ENCODE data around the gene ATP6V1G1. TPM values are rescaled to one million over a fixed set of nuclear protein-coding genes. Genes with fewer than 3 reads are reported as not detected.
A peak's percentile ranks its signal among the peaks of the same experiment; 100 is the strongest.

The ATP6V1G1 gene
- total and polyA plus RNA-seq, 2 experiments from 2014 or later = 337 to 439 TPM

GRCh38 chr9:114551750-114552685, 35.6 kb upstream of the ATP6V1G1 start:
- Histone ChIP-seq H2AFZ (no peak overlapping the region), H3K36me3 (replicated peaks; ENCODE audit: insufficient read depth, low read depth) (no peaks in the 10 kb centered on the region), H3K4me3 (no peak overlapping the region), H3K27me3 (no peaks in the 10 kb centered on the region), H3K27ac (peak overlapping the region; percentile 94), H3K4me1 (ENCODE audit: insufficient read depth) (peaks cover 8% of the 10 kb centered on the region), H3K9me2 (replicated peaks; ENCODE audit: insufficient read depth) (no peaks in the 10 kb centered on the region), H3K4me2 (no peak overlapping the region), H4K20me1 (ENCODE audit: insufficient read depth, poor library complexity, severe bottlenecking) (no peaks in the 10 kb centered on the region), H3K9me3 (ENCODE audit: low read depth) (no peaks in the 10 kb centered on the region), H3K79me2 (no peaks in the 10 kb centered on the region)
- 50% methylated on average over 6 of the region's 6 CpGs for WGBS (ENCODE audit: low lambda C conversion rate, missing lambda C conversion rate)
- no peak for TF ChIP-seq EZH2 (IDR thresholded peaks at IDR 0.05; ENCODE audit: borderline replicate concordance)
- TF ChIP-seq, protein P1, sequence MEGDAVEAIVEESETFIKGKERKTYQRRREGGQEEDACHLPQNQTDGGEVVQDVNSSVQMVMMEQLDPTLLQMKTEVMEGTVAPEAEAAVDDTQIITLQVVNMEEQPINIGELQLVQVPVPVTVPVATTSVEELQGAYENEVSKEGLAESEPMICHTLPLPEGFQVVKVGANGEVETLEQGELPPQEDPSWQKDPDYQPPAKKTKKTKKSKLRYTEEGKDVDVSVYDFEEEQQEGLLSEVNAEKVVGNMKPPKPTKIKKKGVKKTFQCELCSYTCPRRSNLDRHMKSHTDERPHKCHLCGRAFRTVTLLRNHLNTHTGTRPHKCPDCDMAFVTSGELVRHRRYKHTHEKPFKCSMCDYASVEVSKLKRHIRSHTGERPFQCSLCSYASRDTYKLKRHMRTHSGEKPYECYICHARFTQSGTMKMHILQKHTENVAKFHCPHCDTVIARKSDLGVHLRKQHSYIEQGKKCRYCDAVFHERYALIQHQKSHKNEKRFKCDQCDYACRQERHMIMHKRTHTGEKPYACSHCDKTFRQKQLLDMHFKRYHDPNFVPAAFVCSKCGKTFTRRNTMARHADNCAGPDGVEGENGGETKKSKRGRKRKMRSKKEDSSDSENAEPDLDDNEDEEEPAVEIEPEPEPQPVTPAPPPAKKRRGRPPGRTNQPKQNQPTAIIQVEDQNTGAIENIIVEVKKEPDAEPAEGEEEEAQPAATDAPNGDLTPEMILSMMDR (IDR thresholded peaks at IDR 0.05; ENCODE audit: poor library complexity) = no peak
- no peak for TF ChIP-seq EZH2phosphoT487 (IDR thresholded peaks at IDR 0.05; ENCODE audit: low read depth, severe bottlenecking, unreplicated experiment)
- DNase-seq (ENCODE audit: low spot score) = peak; percentile 94

GRCh38 chr9:114552706-114553105, 34.9 kb upstream of the ATP6V1G1 start:
- H3K27me3 ChIP-seq = no peaks in the 10 kb centered on the region
- H3K79me2 ChIP-seq = no peaks in the 10 kb centered on the region
- no peaks in the 10 kb centered on the region for H3K9me2 ChIP-seq (replicated peaks; ENCODE audit: insufficient read depth)
- no peak overlapping the region for H2AFZ ChIP-seq
- H3K9me3 ChIP-seq (ENCODE audit: low read depth) = no peaks in the 10 kb centered on the region
- H3K27ac ChIP-seq = peak overlapping the region; percentile 94
- TF ChIP-seq EZH2 (IDR thresholded peaks at IDR 0.05; ENCODE audit: borderline replicate concordance) (no peak), EZH2phosphoT487 (IDR thresholded peaks at IDR 0.05; ENCODE audit: low read depth, severe bottlenecking, unreplicated experiment) (no peak)
- TF ChIP-seq, protein P1 (IDR thresholded peaks at IDR 0.05; ENCODE audit: poor library complexity) = no peak
- no peak overlapping the region for H3K4me3 ChIP-seq
- H3K36me3 ChIP-seq (replicated peaks; ENCODE audit: insufficient read depth, low read depth) = no peaks in the 10 kb centered on the region
- no peak overlapping the region for H3K4me2 ChIP-seq
- 94% methylated on average over 5 of the region's 5 CpGs for WGBS (ENCODE audit: low lambda C conversion rate, missing lambda C conversion rate)
- H4K20me1 ChIP-seq (ENCODE audit: insufficient read depth, poor library complexity, severe bottlenecking) = no peaks in the 10 kb centered on the region
- H3K4me1 ChIP-seq (ENCODE audit: insufficient read depth) = peaks cover 8% of the 10 kb centered on the region
- no peak for DNase-seq (ENCODE audit: low spot score)

GRCh38 chr9:114553202-114553601, 34.4 kb upstream of the ATP6V1G1 start:
- 93% methylated on average over 3 of the region's 3 CpGs for WGBS (ENCODE audit: low lambda C conversion rate, missing lambda C conversion rate)
- Histone ChIP-seq H3K4me2 (no peak overlapping the region), H3K9me3 (ENCODE audit: low read depth) (no peaks in the 10 kb centered on the region), H3K27ac (no peak overlapping the region), H4K20me1 (ENCODE audit: insufficient read depth, poor library complexity, severe bottlenecking) (no peaks in the 10 kb centered on the region), H3K4me1 (ENCODE audit: insufficient read depth) (peaks cover 8% of the 10 kb centered on the region), H3K9me2 (replicated peaks; ENCODE audit: insufficient read depth) (no peaks in the 10 kb centered on the region), H3K36me3 (replicated peaks; ENCODE audit: insufficient read depth, low read depth) (no peaks in the 10 kb centered on the region), H3K79me2 (no peaks in the 10 kb centered on the region), H3K27me3 (no peaks in the 10 kb centered on the region), H2AFZ (no peak overlapping the region), H3K4me3 (no peak overlapping the region)
- no peak for TF ChIP-seq EZH2phosphoT487 (IDR thresholded peaks at IDR 0.05; ENCODE audit: low read depth, severe bottlenecking, unreplicated experiment)
- TF ChIP-seq EZH2 (IDR thresholded peaks at IDR 0.05; ENCODE audit: borderline replicate concordance) = no peak
- TF ChIP-seq, protein P1 (IDR thresholded peaks at IDR 0.05; ENCODE audit: poor library complexity) = no peak
- no peak for DNase-seq (ENCODE audit: low spot score)

Measured in hepatocyte (in vitro differentiated cells).